ENCODE data around the gene CEP41. TPM values are rescaled to one million over a fixed set of nuclear protein-coding genes. Genes with fewer than 3 reads are reported as not detected.

The CEP41 gene
- total and polyA plus RNA-seq, 2 of the 13 experiments (the other 11 are each of a cell fraction or from before 2014, with no cell fraction given): 8.7 to 9.0 TPM

- H2AFZ ChIP-seq (ENCODE audit: low read length): no peak overlapping the region
- CTCF ChIA-PET (ENCODE audit: low intra/inter-chr PET ratio, low total read pairs): no interaction called here
- TF ChIP-seq SAFB2 (CRISPR knock-in tag; IDR thresholded peaks at IDR 0.05; ENCODE audit: borderline replicate concordance, low read depth): no peak
- H3K27me3 ChIP-seq (ENCODE audit: control insufficient read depth in 1 of 2, insufficient read depth in 2 of 2, low read length in 2 of 2): no peaks in the 10 kb centered on the region
- ATAC-seq (no peak), DNase-seq (ENCODE audit: low spot score) (no peak), FAIRE-seq (no peak)
- 83% methylated on average over 4 of the region's 4 CpGs for WGBS (ENCODE audit: low lambda C conversion rate)
- no peaks in the 10 kb centered on the region for H3K9me3 ChIP-seq (ENCODE audit: low read length)
- POLR2A ChIA-PET: no interaction called here
- no peak overlapping the region for H3K27ac ChIP-seq (ENCODE audit: extremely low read length, insufficient read depth, low read length)
- intact Hi-C loops (cut with micrococcal nuclease; ENCODE audit: unreplicated experiment): no loop called here
- no peak overlapping the region for H3K4me2 ChIP-seq (ENCODE audit: low read depth, low read length)
- H3K79me2 ChIP-seq (ENCODE audit: insufficient read depth, low read length): no peaks in the 10 kb centered on the region
- no peaks in the 10 kb centered on the region for H4K20me1 ChIP-seq (ENCODE audit: insufficient read depth, low read length)
- in situ Hi-C loops (cut with HindIII; ENCODE audit: extremely low pct_ligation_motif_present, low pct_unique_long_range_greater_than_20kb): no loop called here
- BruUV-seq (replicated peaks): no TSS peak
- H3K36me3 ChIP-seq (replicated peaks in 1 of 2; ENCODE audit: control insufficient read depth in 1 of 2, insufficient read depth in 2 of 2, low read length in 2 of 2): no peaks in the 10 kb centered on the region
- H3K9ac ChIP-seq (ENCODE audit: insufficient read depth, low read depth, low read length): no peak overlapping the region
- H3K4me1 ChIP-seq (ENCODE audit: insufficient read depth, low read length): no peaks in the 10 kb centered on the region
- H3K4me3 ChIP-seq (replicated peaks in 1 of 3; ENCODE audit: insufficient read depth in 1 of 3, low read depth in 2 of 3, low read length in 3 of 3): no peak overlapping the region
These were observed 11.8 kb downstream of the CEP41 start for GRCh38 chr7:130429019-130429418.

- Histone ChIP-seq H3K4me1 (ENCODE audit: insufficient read depth, low read length) (no peaks in the 10 kb centered on the region), H3K9ac (ENCODE audit: insufficient read depth, low read depth, low read length) (no peak overlapping the region), H3K36me3 (replicated peaks in 1 of 2; ENCODE audit: control insufficient read depth in 1 of 2, insufficient read depth in 2 of 2, low read length in 2 of 2) (0 out of 5 replicates have a peak, but pooled peaks cover 0 to 4% of the 10 kb centered on the region in 2 experiments), H3K4me3 (replicated peaks in 1 of 3; ENCODE audit: insufficient read depth in 1 of 3, low read depth in 2 of 3, low read length in 3 of 3) (no peak overlapping the region), H3K79me2 (ENCODE audit: insufficient read depth, low read length) (no peaks in the 10 kb centered on the region), H3K9me3 (ENCODE audit: low read length) (no peaks in the 10 kb centered on the region), H2AFZ (ENCODE audit: low read length) (no peak overlapping the region), H4K20me1 (ENCODE audit: insufficient read depth, low read length) (no peaks in the 10 kb centered on the region), H3K27me3 (ENCODE audit: control insufficient read depth in 1 of 2, insufficient read depth in 2 of 2, low read length in 2 of 2) (no peaks in the 10 kb centered on the region), H3K4me2 (ENCODE audit: low read depth, low read length) (no peak overlapping the region), H3K27ac (ENCODE audit: extremely low read length, insufficient read depth, low read length) (no peak overlapping the region)
- ATAC-seq (no peak), DNase-seq (ENCODE audit: low spot score) (no peak), FAIRE-seq (no peak)
- 87% methylated on average over 4 of the region's 4 CpGs for WGBS (ENCODE audit: low lambda C conversion rate)
- TF ChIP-seq TCF12 (IDR thresholded peaks at IDR 0.05) (no peak), TCF12 (CRISPR knock-in tag; IDR thresholded peaks at IDR 0.05) (no peak), WIZ (CRISPR knock-in tag; IDR thresholded peaks at IDR 0.05) (no peak), SMC3 (IDR thresholded peaks at IDR 0.05; ENCODE audit: low read length) (no peak), RBM39 (IDR thresholded peaks at IDR 0.05; ENCODE audit: low read depth, low read length, poor library complexity, severe bottlenecking) (no peak), PAF1 (CRISPR knock-in tag; IDR thresholded peaks at IDR 0.05) (no peak), LCORL (IDR thresholded peaks at IDR 0.05) (no peak), LCORL (CRISPR knock-in tag; IDR thresholded peaks at IDR 0.05) (no peak), RARG (CRISPR knock-in tag; IDR thresholded peaks at IDR 0.05; ENCODE audit: low read depth) (no peak), ARNT2 (CRISPR knock-in tag; IDR thresholded peaks at IDR 0.05; ENCODE audit: low read depth) (no peak), SAP130 (CRISPR knock-in tag; IDR thresholded peaks at IDR 0.05; ENCODE audit: low read depth) (no peak), TGIF2 (CRISPR knock-in tag; IDR thresholded peaks at IDR 0.05) (no peak), SNAPC2 (CRISPR knock-in tag; IDR thresholded peaks at IDR 0.05) (no peak)
- in situ Hi-C loops (cut with HindIII; ENCODE audit: extremely low pct_ligation_motif_present, low pct_unique_long_range_greater_than_20kb) (no loop called here), intact Hi-C loops (cut with micrococcal nuclease; ENCODE audit: unreplicated experiment) (no loop called here)
- ChIA-PET CTCF (ENCODE audit: low intra/inter-chr PET ratio, low total read pairs) (no interaction called here), POLR2A (no interaction called here)
- no TSS peak for BruUV-seq (replicated peaks)
These were observed 14.3 kb downstream of the CEP41 start for GRCh38 chr7:130426564-130426963.

Measured in HepG2 (cell line).